Central memory CD8-positive, alpha-beta T cell (primary cell): ENCODE measurements around the gene PTPRJ.

Experiments used
- ATAC-seq: fragments of 150-1000 bp; cut with Tn5 transposase; replicated peaks from 2 replicates; pipeline ENCODE4 v1.10.0; 2022; ENCODE audit warnings: mild to moderate bottlenecking, moderate FRiP score, moderate number of reproducible peaks; ENCODE audit not compliant: poor library complexity, severe bottlenecking; ENCODE audit errors: extremely low read depth
- DNase-seq, 2 donors: peaks; one replicate each; pipeline ENCODE4 v3.0.0; 2021; ENCODE audit warnings: low spot score in 2 of 2
- H3K27ac Mint-ChIP-seq: one replicate; pipeline ENCODE4 v1.8.0; 2022; ENCODE audit warnings: low read depth, mild to moderate bottlenecking, moderate library complexity, mixed read lengths
- H3K27me3 Mint-ChIP-seq: one replicate; pipeline ENCODE4 v1.8.0; 2022; ENCODE audit warnings: mixed read lengths
- H3K36me3 Mint-ChIP-seq: one replicate; pipeline ENCODE4 v1.8.0; 2022; ENCODE audit warnings: mild to moderate bottlenecking, moderate library complexity, mixed read lengths; ENCODE audit not compliant: insufficient read depth
- H3K4me1 Mint-ChIP-seq: one replicate; pipeline ENCODE4 v1.8.0; 2022; ENCODE audit warnings: mixed read lengths
- H3K4me3 Mint-ChIP-seq: one replicate; pipeline ENCODE4 v1.8.0; 2022; ENCODE audit warnings: mild to moderate bottlenecking, moderate library complexity, mixed read lengths
- H3K9me3 Mint-ChIP-seq: one replicate; pipeline ENCODE4 v1.8.0; 2022; ENCODE audit warnings: mixed read lengths

PTPRJ gene

DNA sequence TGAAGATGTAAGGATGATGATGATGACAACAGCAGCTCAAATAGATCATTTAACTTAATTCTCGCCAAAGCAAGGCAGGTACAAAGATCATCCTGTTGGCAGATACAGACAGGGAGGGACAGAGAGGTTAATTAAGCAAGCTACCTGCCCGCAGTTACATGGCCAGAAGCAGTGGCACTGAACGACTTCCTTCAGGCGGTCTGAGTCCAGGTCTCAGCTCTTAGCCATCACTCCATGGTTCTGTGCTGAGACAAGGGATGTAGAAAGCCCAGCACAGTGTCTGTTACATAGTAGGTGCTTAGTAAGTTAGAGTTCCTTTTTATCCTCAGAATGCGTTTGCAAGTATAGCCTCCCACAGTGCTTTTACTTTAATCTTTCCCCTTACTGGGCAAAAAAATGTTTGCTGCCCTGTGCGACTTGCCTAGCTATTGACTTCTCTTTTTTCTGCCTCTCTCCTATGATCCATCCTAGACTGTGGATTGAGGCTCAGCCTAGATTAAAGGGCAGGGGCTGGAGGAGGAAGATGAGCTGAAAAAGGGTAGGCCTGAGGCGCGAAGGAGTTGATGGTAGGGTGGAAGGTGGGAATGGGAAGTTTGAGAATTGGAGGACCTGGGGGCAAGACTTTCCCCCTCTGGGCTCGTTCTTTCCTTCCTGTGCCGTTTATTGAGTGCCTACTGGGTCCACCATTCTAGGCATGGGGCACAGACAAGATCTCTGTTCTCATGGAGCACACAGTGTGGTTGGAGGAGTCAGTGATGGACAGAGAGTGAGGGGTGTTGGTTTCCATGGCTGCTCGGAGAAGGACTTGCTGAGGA is 128.1 kb downstream of the PTPRJ start:
- Mint-ChIP-seq H3K27ac (peak overlapping the region; percentile 53), H3K27me3 (no peaks in the 10 kb centered on the region), H3K4me1 (peaks cover 43% of the 10 kb centered on the region), H3K4me3 (peak overlapping the region; percentile 16), H3K9me3 (no peaks in the 10 kb centered on the region), H3K36me3 (peaks cover 11% of the 10 kb centered on the region)
- no peak for DNase-seq
- no peak for ATAC-seq

GRCh38 chr11:48109046-48109666 is 128.8 kb downstream of the PTPRJ start:
- peak overlapping the region; percentile 69 for H3K4me3 Mint-ChIP-seq
- H3K27ac Mint-ChIP-seq: peak overlapping the region; percentile 53
- ATAC-seq: peak; percentile 63
- DNase-seq: no peak
- peaks cover 38% of the 10 kb centered on the region for H3K4me1 Mint-ChIP-seq
- peaks cover 11% of the 10 kb centered on the region for H3K36me3 Mint-ChIP-seq
- no peaks in the 10 kb centered on the region for H3K27me3 Mint-ChIP-seq
- H3K9me3 Mint-ChIP-seq: no peaks in the 10 kb centered on the region

GRCh38 chr11:48110509-48110766 is 130.1 kb downstream of the PTPRJ start:
- Mint-ChIP-seq H3K27ac (no peak overlapping the region), H3K27me3 (no peaks in the 10 kb centered on the region), H3K9me3 (peaks cover 9% of the 10 kb centered on the region), H3K4me3 (no peak overlapping the region), H3K36me3 (peaks cover 11% of the 10 kb centered on the region), H3K4me1 (peaks cover 44% of the 10 kb centered on the region)
- DNase-seq: no peak
- no peak for ATAC-seq

DNA sequence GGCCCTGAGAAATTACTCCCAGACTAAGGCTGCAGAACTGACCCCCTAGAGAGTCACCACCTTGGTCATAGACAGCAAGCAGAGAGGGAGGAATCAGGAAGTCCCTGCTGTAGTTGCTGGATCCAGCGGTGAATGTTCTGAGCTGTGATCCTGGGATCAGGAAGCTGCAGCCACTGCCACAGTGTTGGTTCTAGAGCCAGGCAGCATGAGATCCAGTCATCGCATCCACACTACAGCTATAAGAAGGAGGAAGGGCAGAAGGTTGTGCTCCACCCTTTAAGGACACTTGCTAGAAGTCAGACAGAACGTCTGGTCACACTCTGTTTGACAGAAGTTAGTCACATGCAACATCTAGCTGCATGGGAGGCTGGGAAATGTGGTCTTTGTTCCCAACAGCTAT is 131.5 kb downstream of the PTPRJ start:
- no peaks in the 10 kb centered on the region for H3K27me3 Mint-ChIP-seq
- ATAC-seq (no peak), DNase-seq (no peak)
- peaks cover 9% of the 10 kb centered on the region for H3K9me3 Mint-ChIP-seq
- peaks cover 34% of the 10 kb centered on the region for H3K4me1 Mint-ChIP-seq
- peaks cover 15% of the 10 kb centered on the region for H3K36me3 Mint-ChIP-seq
- no peak overlapping the region for H3K27ac Mint-ChIP-seq
- no peak overlapping the region for H3K4me3 Mint-ChIP-seq

GRCh38 chr11:48114740-48115139 is 134.4 kb downstream of the PTPRJ start:
- peaks cover 23% of the 10 kb centered on the region for H3K36me3 Mint-ChIP-seq
- peaks cover 16% of the 10 kb centered on the region for H3K4me1 Mint-ChIP-seq
- DNase-seq (no peak), ATAC-seq (no peak)
- peak overlapping the region; percentile 29 for H3K27ac Mint-ChIP-seq
- peaks cover 9% of the 10 kb centered on the region for H3K9me3 Mint-ChIP-seq
- no peak overlapping the region for H3K4me3 Mint-ChIP-seq
- no peaks in the 10 kb centered on the region for H3K27me3 Mint-ChIP-seq

DNA sequence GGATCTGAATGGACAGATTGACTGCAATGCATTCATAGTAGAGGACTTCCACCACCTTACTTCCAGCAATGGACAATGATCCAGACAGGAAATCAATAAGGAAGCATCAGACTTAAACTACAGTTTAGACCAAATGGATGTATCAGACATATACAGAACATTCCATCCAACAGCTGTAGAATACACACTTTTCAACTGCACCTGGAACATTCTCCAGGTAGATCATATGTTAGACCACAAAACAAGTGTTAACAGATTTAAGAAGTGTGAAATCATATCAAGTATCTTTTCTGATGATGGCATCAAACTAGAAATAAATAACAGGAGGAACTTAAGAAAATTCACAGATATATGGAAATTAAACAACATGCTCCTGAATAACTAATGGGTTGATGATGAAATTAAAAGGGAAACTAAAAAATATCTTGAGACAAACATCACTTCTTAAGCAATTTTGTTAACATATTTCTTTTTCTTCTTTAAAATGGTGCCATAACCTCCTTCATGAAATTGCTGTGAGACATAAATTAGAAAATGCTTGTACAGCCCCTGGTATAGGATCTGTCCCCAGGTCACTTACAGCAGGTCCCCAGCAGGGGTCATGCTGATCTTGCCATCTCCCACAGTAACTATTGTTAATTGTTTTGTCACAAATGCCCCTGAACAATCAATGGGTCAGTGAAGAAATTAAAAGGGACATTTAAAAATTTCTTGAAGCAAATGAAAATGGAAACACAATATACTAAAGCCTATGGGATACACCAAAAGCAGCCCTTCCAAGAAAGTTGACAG is 136.3 kb downstream of the PTPRJ start:
- DNase-seq: no peak
- ATAC-seq: no peak
- H3K4me3 Mint-ChIP-seq: no peak overlapping the region
- H3K36me3 Mint-ChIP-seq: peaks cover 29% of the 10 kb centered on the region
- peaks cover 12% of the 10 kb centered on the region for H3K4me1 Mint-ChIP-seq
- H3K27me3 Mint-ChIP-seq: no peaks in the 10 kb centered on the region
- peak overlapping the region; percentile 38 for H3K27ac Mint-ChIP-seq
- H3K9me3 Mint-ChIP-seq: peaks cover 9% of the 10 kb centered on the region

- DNase-seq (no peak), ATAC-seq (no peak)
- H3K36me3 Mint-ChIP-seq: peaks cover 45% of the 10 kb centered on the region
- peak overlapping the region; percentile 45 for H3K27ac Mint-ChIP-seq
- no peaks in the 10 kb centered on the region for H3K27me3 Mint-ChIP-seq
- H3K9me3 Mint-ChIP-seq: no peaks in the 10 kb centered on the region
- H3K4me3 Mint-ChIP-seq: no peak overlapping the region
- peaks cover 20% of the 10 kb centered on the region for H3K4me1 Mint-ChIP-seq
These were observed 141.9 kb downstream of the PTPRJ start for GRCh38 chr11:48122246-48122645.

GRCh38 chr11:48122656-48123055 is 142.3 kb downstream of the PTPRJ start:
- ATAC-seq: no peak

DNA sequence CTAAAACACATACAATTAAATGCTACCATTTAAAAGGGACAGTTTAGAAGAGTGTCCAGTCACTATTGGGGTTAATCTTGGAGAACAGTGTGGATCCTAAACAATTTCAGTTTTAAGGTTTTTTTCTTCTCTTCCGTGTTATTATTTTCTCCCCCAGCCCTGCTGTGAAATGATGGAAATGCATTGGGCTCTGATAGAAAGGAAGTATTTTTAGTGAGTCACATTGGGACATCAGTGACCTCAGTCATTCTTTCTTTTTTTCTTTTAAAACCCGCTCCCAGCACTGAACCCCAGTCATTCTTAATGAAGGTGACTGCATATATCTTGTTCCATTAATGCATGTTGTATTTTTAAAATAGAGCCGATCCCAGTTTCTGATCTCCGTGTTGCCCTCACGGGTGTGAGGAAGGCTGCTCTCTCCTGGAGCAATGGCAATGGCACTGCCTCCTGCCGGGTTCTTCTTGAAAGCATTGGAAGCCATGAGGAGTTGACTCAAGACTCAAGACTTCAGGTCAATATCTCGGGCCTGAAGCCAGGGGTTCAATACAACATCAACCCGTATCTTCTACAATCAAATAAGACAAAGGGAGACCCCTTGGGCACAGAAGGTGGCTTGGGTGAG is 143.0 kb downstream of the PTPRJ start:
- Mint-ChIP-seq H3K27me3 (no peaks in the 10 kb centered on the region), H3K9me3 (no peaks in the 10 kb centered on the region), H3K4me1 (peaks cover 29% of the 10 kb centered on the region), H3K27ac (no peak overlapping the region), H3K4me3 (no peak overlapping the region), H3K36me3 (peaks cover 48% of the 10 kb centered on the region)
- ATAC-seq (no peak), DNase-seq (no peak)

More at GRCh38 chr11:48122656-48123055, 142.3 kb downstream of the PTPRJ start:
- no peaks in the 10 kb centered on the region for H3K9me3 Mint-ChIP-seq
- H3K4me1 Mint-ChIP-seq: peaks cover 23% of the 10 kb centered on the region
- peaks cover 47% of the 10 kb centered on the region for H3K36me3 Mint-ChIP-seq
- H3K27ac Mint-ChIP-seq: no peak overlapping the region
- no peaks in the 10 kb centered on the region for H3K27me3 Mint-ChIP-seq
- no peak for DNase-seq
- H3K4me3 Mint-ChIP-seq: no peak overlapping the region

DNA sequence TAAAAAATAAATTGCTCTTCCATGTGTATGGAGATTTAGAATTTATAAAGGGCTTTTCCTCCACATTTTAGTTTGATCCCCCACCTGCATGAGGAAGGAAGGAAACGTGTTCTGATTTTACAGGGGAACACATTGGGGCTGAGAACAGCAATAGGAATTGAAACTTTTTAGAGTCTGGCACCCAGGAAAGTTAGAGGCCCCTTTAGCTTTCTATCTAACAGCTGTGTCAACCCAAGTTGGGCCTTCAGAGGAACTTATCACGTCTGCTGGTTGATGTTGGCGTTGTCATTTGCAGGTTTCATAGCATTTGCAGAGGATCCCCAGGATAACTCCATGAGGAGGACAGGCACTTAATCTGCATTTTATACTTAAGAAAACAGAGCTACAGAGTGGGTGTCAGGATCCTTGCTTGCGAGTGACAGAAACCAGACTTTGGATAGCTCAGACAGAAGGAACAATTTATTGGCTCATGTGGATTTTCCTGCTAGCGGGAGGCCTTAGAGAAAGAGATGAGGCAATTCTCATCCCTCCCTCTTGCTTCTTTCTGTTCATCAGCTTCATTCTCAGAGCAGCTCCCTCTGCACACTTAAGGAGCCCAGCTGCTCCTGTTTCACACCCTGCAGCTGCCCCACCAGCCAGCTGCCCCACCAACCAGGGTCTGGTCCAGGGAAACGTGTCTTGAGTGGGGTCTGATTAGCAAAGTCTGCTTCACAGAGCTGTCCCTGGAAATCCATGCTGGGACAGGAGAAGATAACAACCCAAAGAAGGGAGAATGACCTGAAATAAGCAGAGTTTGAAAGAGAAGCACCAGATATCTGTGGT is 143.8 kb downstream of the PTPRJ start:
- Mint-ChIP-seq H3K36me3 (peaks cover 51% of the 10 kb centered on the region), H3K4me1 (peaks cover 34% of the 10 kb centered on the region), H3K27me3 (no peaks in the 10 kb centered on the region), H3K27ac (no peak overlapping the region), H3K9me3 (no peaks in the 10 kb centered on the region), H3K4me3 (no peak overlapping the region)
- DNase-seq (no peak), ATAC-seq (no peak)

GRCh38 chr11:48124880-48125279 is 144.5 kb downstream of the PTPRJ start:
- Mint-ChIP-seq H3K36me3 (peaks cover 52% of the 10 kb centered on the region), H3K4me3 (no peak overlapping the region), H3K4me1 (peaks cover 41% of the 10 kb centered on the region), H3K27ac (no peak overlapping the region), H3K9me3 (no peaks in the 10 kb centered on the region), H3K27me3 (no peaks in the 10 kb centered on the region)
- no peak for ATAC-seq
- DNase-seq: no peak

DNA sequence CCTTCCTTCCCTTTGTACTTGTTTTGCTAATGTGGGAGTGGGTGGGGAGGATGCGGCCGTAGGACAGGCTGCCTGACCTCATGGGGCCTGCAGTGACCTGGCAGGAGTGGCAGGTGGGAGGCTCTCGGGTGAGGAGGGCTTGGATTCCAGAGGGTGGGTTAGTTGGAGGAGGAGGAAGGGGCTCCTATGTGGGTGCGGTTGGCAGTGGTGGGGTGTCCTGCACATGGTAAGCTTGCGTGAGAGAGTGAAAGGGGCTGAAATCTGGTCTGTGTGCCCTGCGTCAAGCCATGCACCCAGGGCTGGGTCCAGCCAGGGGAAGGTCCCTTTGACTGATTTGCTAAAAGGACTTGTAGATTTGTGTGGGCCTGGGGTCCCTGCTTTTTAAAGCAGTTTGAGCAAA is 145.5 kb downstream of the PTPRJ start:
- Mint-ChIP-seq H3K27me3 (no peaks in the 10 kb centered on the region), H3K9me3 (no peaks in the 10 kb centered on the region), H3K27ac (peak overlapping the region; percentile 84), H3K36me3 (peaks cover 52% of the 10 kb centered on the region), H3K4me1 (peaks cover 44% of the 10 kb centered on the region), H3K4me3 (no peak overlapping the region)
- ATAC-seq (no peak), DNase-seq (no peak)
